Colonic mucosa (tissue), 4 donors: ENCODE measurements around the gene ARHGAP26. TPM values are rescaled to one million over a fixed set of nuclear protein-coding genes. Genes with fewer than 3 reads are reported as not detected.

Experiments used
- DNase-seq: peaks from one replicate; pipeline ENCODE4 v3.0.0-alpha.2; 2020
- H3K27ac ChIP-seq: fragments of 200-600 bp; one replicate; pipeline ENCODE4 v1.8.0; 2021
- H3K27me3 ChIP-seq: fragments of 200-600 bp; one replicate; pipeline ENCODE4 v1.8.0; 2021
- H3K36me3 ChIP-seq: fragments of 200-600 bp; one replicate; pipeline ENCODE4 v1.8.0; 2021
- H3K4me1 ChIP-seq: fragments of 200-600 bp; one replicate; pipeline ENCODE4 v1.8.0; 2021; ENCODE audit warnings: mild to moderate bottlenecking
- H3K4me3 ChIP-seq: fragments of 200-600 bp; one replicate; pipeline ENCODE4 v1.8.0; 2021
- H3K9ac ChIP-seq, 2 donors: one replicate each; pipeline ENCODE4 v1.7.0; 2013; ENCODE audit warnings: control low read depth in 2 of 2, low read depth in 2 of 2, low read length in 2 of 2
- H3K9me3 ChIP-seq: fragments of 200-600 bp; one replicate; pipeline ENCODE4 v1.8.0; 2021
- CTCF ChIP-seq: fragments of 200-600 bp; IDR thresholded peaks from one replicate; pipeline ENCODE4 v1.8.0; 2022; ENCODE audit warnings: antibody characterized with exemption, mild to moderate bottlenecking
- intact Hi-C: fragments of 100-400 bp; cut with DNase I; formaldehyde crosslinking; loops from one replicate; pipeline ENCODE4 v1.14.1; 2022
- total RNA-seq, 2 donors: library from RNA; stranded (reverse); fragmentation: NEBNext Ultra II Directional in 1 of 2; extraction: Animal tissue kit (Norgen Biotek cat#: 25700) in 1 of 2; gene quantifications; one replicate each; pipeline ENCODE4 v1.2.1, GENCODE V29; 2021
- donor health status: healthy.
- donor health status: DM: no; HTN: no; CAD: no.
- donor health status: DM: no; HTN: no; CAD: no.

ARHGAP26 gene
- total RNA-seq, 2 donors from 2014 or later = 59.1 to 74.0 TPM

GRCh38 chr5:143076377-143076776 is 306.2 kb downstream of the ARHGAP26 start:
- Histone ChIP-seq H3K4me1 (peaks cover 3% of the 10 kb centered on the region), H3K9me3 (no peaks in the 10 kb centered on the region), H3K9ac (no peak overlapping the region), H3K4me3 (no peak overlapping the region), H3K36me3 (no peaks in the 10 kb centered on the region), H3K27me3 (no peaks in the 10 kb centered on the region), H3K27ac (no peak overlapping the region)
- intact Hi-C loops = no loop called here
- TF ChIP-seq CTCF = no peak
- no peak for DNase-seq

- H3K9me3 ChIP-seq = no peaks in the 10 kb centered on the region
- no peak overlapping the region for H3K27ac ChIP-seq
- H3K36me3 ChIP-seq = no peaks in the 10 kb centered on the region
- H3K4me3 ChIP-seq = no peak overlapping the region
- no peak for TF ChIP-seq CTCF
- no peak overlapping the region for H3K9ac ChIP-seq
- no peaks in the 10 kb centered on the region for H3K27me3 ChIP-seq
- intact Hi-C loops = no loop called here
- peaks cover 3% of the 10 kb centered on the region for H3K4me1 ChIP-seq
- DNase-seq = no peak
These were observed 307.4 kb downstream of the ARHGAP26 start for GRCh38 chr5:143077453-143078103.

- Histone ChIP-seq H3K27ac (no peak overlapping the region), H3K36me3 (no peaks in the 10 kb centered on the region), H3K9me3 (no peaks in the 10 kb centered on the region), H3K27me3 (no peaks in the 10 kb centered on the region), H3K9ac (no peak overlapping the region), H3K4me1 (peaks cover 4% of the 10 kb centered on the region), H3K4me3 (no peak overlapping the region)
- intact Hi-C loops = no loop called here
- no peak for TF ChIP-seq CTCF
- no peak for DNase-seq
These were observed 308.1 kb downstream of the ARHGAP26 start for GRCh38 chr5:143078313-143078712.

- Histone ChIP-seq H3K36me3 (no peaks in the 10 kb centered on the region), H3K9me3 (no peaks in the 10 kb centered on the region), H3K27ac (no peak overlapping the region), H3K4me3 (no peak overlapping the region), H3K27me3 (no peaks in the 10 kb centered on the region), H3K9ac (no peak overlapping the region), H3K4me1 (peaks cover 9% of the 10 kb centered on the region)
- no peak for TF ChIP-seq CTCF
- intact Hi-C loops = no loop called here
- no peak for DNase-seq
These were observed 308.8 kb downstream of the ARHGAP26 start for GRCh38 chr5:143078971-143079370.

- H3K9me3 ChIP-seq = no peaks in the 10 kb centered on the region
- no peak overlapping the region for H3K4me3 ChIP-seq
- H3K36me3 ChIP-seq = no peaks in the 10 kb centered on the region
- H3K4me1 ChIP-seq = peaks cover 9% of the 10 kb centered on the region
- DNase-seq = peak; percentile 70
- no peak overlapping the region for H3K9ac ChIP-seq
- TF ChIP-seq CTCF = no peak
- H3K27ac ChIP-seq = no peak overlapping the region
- intact Hi-C loops = no loop called here
- H3K27me3 ChIP-seq = no peaks in the 10 kb centered on the region
These were observed 310.2 kb downstream of the ARHGAP26 start for GRCh38 chr5:143080407-143080806.
